ENCODE results near the gene NDUFB10.

DNA sequence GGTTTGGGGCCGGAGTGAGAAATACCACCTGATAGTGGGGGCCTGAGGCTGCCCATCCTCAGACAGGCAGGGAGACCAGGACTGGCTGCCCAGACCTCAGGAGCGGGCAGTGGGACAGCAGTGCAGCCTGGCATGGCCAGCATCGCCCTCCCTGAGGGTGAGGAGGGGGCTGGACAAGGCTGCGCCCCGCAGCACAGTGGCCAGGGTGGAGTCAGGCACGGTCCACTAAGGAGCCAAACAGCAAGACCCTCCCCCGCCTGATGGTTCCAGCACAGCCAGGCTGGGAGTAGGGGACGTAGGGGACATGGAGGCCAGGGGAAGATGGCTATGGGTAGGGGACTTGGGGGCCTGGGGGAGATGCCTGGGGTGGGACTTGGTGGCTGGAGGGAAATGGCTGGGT is 47.0 kb downstream of the NDUFB10 start:
- TF ChIP-seq, protein P1, sequence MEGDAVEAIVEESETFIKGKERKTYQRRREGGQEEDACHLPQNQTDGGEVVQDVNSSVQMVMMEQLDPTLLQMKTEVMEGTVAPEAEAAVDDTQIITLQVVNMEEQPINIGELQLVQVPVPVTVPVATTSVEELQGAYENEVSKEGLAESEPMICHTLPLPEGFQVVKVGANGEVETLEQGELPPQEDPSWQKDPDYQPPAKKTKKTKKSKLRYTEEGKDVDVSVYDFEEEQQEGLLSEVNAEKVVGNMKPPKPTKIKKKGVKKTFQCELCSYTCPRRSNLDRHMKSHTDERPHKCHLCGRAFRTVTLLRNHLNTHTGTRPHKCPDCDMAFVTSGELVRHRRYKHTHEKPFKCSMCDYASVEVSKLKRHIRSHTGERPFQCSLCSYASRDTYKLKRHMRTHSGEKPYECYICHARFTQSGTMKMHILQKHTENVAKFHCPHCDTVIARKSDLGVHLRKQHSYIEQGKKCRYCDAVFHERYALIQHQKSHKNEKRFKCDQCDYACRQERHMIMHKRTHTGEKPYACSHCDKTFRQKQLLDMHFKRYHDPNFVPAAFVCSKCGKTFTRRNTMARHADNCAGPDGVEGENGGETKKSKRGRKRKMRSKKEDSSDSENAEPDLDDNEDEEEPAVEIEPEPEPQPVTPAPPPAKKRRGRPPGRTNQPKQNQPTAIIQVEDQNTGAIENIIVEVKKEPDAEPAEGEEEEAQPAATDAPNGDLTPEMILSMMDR (IDR thresholded peaks at IDR 0.05): no peak
- TF ChIP-seq POLR2A (IDR thresholded peaks at IDR 0.05): no peak

Data from body of pancreas (tissue), 4 donors.